DND-41 (cell line): ENCODE data around the gene LYPD1.

Experiments
- EZH2 ChIP-seq: IDR thresholded peaks from 3 replicates; pipeline ENCODE4 v1.6.1; 2012; ENCODE audit warnings: borderline replicate concordance, low read depth, mild to moderate bottlenecking, moderate library complexity, low read length, inconsistent platforms; ENCODE audit not compliant: severe bottlenecking
- TF ChIP-seq, protein P1 (sequence below): IDR thresholded peaks from 2 replicates; pipeline ENCODE4 v1.5.1; 2012; ENCODE audit warnings: borderline replicate concordance, low read length, moderate library complexity, mild to moderate bottlenecking; ENCODE audit not compliant: poor library complexity, severe bottlenecking; ENCODE audit errors: extremely low read depth

DNA sequence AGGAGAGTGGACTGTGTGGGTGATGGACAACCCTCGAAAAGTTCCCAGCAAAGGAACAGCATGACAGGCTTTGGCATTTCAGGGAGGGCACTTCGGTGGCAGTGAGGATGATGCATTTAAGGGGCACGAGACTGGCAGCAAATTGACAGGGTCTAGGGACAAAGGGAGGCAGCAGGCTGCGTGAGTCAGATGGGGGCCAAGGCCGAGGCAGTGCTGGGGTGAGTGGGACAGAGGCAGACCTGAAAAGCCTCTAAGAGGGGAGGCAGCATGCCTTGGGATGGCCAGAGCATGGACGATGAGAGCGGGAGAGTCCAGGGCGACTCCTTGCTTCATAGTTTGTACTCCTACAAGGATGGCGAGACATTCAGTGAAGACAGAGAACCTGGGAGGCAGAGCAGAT, 49.5 kb upstream of the LYPD1 start:
- TF ChIP-seq, protein P1, sequence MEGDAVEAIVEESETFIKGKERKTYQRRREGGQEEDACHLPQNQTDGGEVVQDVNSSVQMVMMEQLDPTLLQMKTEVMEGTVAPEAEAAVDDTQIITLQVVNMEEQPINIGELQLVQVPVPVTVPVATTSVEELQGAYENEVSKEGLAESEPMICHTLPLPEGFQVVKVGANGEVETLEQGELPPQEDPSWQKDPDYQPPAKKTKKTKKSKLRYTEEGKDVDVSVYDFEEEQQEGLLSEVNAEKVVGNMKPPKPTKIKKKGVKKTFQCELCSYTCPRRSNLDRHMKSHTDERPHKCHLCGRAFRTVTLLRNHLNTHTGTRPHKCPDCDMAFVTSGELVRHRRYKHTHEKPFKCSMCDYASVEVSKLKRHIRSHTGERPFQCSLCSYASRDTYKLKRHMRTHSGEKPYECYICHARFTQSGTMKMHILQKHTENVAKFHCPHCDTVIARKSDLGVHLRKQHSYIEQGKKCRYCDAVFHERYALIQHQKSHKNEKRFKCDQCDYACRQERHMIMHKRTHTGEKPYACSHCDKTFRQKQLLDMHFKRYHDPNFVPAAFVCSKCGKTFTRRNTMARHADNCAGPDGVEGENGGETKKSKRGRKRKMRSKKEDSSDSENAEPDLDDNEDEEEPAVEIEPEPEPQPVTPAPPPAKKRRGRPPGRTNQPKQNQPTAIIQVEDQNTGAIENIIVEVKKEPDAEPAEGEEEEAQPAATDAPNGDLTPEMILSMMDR, result no peak
- no peak for TF ChIP-seq EZH2
